MV-4-11 (cell line): Measurements from ENCODE around the gene OTOA.
"Not testable (repeated sequence)": the region's sequence is repeated elsewhere in the genome, so short reads cannot be mapped to it uniquely, and the experiment has no call there.

Experiments
- DNase-seq: peaks from one replicate; lab custom pipeline; 2025; lab: John Stamatoyannopoulos, UW

The OTOA gene

GRCh38 chr16:21641916-21642315 lies 21.9 kb upstream of the OTOA start:
- DNase-seq: no peak

- DNase-seq: peak; percentile 20
These were observed 20.9 kb upstream of the OTOA start for GRCh38 chr16:21642861-21643260.

GRCh38 chr16:21643785-21644184 lies 20.0 kb upstream of the OTOA start:
- DNase-seq: no peak

GRCh38 chr16:21644674-21645073 lies 19.1 kb upstream of the OTOA start:
- no peak for DNase-seq

- peak; percentile 91 for DNase-seq
These were observed 18.5 kb upstream of the OTOA start for GRCh38 chr16:21645261-21645721.

GRCh38 chr16:21646091-21646490 lies 17.7 kb upstream of the OTOA start:
- no peak for DNase-seq

GRCh38 chr16:21646721-21647561 lies 16.8 kb upstream of the OTOA start:
- DNase-seq: no peak

GRCh38 chr16:21647562-21648164 lies 16.1 kb upstream of the OTOA start:
- DNase-seq: no peak

GRCh38 chr16:21649826-21650406 lies 13.9 kb upstream of the OTOA start:
- DNase-seq: not testable (repeated sequence)

GRCh38 chr16:21650521-21650920 lies 13.2 kb upstream of the OTOA start:
- DNase-seq: peak; percentile 93

GRCh38 chr16:21651515-21651914 lies 12.3 kb upstream of the OTOA start:
- DNase-seq: no peak

- DNase-seq: peak; percentile 55
These were observed 11.3 kb upstream of the OTOA start, which contains the start of gene IGSF6 for GRCh38 chr16:21652453-21652852. Gene IGSF6 (minus strand): TSS chr16:21652608. CDS start chr16:21652598, 10 bp downstream.

- DNase-seq: no peak
These were observed 10.2 kb upstream of the OTOA start for GRCh38 chr16:21653571-21653970.

- no peak for DNase-seq
These were observed 9.3 kb upstream of the OTOA start for GRCh38 chr16:21654466-21654865.

GRCh38 chr16:21654881-21655280 lies 8.9 kb upstream of the OTOA start:
- no peak for DNase-seq

- DNase-seq: peak; percentile 89
These were observed 6.7 kb upstream of the OTOA start for GRCh38 chr16:21656795-21657768.

- peak; percentile 85 for DNase-seq
These were observed 4.6 kb upstream of the OTOA start for GRCh38 chr16:21659124-21659523.

GRCh38 chr16:21664801-21665492 lies 1.2 kb downstream of the OTOA start:
- DNase-seq: no peak

- no peak for DNase-seq
These were observed 3.0 kb downstream of the OTOA start for GRCh38 chr16:21666772-21667171.

- DNase-seq: no peak
These were observed 3.8 kb downstream of the OTOA start for GRCh38 chr16:21667575-21667974.

GRCh38 chr16:21673469-21673868 lies 9.7 kb downstream of the OTOA start:
- no peak for DNase-seq
